GM18520 (cell line): ENCODE measurements around the gene CYP24A1.

ENCODE experiments used
- ATAC-seq: cut with Tn5 transposase; IDR thresholded peaks from one replicate; pipeline ENCODE4 v1.9.1; 2021; ENCODE audit not compliant: unreplicated experiment

CYP24A1 gene

DNA sequence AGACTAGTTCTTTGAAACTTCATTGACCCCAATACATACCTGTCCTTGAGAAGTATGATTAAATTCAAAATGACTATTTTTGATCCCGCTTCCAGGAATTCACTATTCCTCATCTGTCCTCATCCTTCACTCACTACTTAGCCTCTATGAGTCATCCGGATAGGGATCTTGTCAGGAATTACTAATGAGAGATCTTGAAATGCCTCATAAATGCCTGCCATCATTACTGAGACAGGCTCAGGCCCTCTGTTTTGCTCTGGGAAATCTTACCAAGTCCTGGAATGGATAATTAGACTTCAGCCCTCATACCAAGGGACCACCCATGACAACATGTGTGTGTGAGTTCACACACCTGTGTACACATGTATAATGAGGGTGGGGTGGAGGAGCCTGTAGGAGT, 2.8 kb upstream of the CYP24A1 start:
- no peak for ATAC-seq

DNA sequence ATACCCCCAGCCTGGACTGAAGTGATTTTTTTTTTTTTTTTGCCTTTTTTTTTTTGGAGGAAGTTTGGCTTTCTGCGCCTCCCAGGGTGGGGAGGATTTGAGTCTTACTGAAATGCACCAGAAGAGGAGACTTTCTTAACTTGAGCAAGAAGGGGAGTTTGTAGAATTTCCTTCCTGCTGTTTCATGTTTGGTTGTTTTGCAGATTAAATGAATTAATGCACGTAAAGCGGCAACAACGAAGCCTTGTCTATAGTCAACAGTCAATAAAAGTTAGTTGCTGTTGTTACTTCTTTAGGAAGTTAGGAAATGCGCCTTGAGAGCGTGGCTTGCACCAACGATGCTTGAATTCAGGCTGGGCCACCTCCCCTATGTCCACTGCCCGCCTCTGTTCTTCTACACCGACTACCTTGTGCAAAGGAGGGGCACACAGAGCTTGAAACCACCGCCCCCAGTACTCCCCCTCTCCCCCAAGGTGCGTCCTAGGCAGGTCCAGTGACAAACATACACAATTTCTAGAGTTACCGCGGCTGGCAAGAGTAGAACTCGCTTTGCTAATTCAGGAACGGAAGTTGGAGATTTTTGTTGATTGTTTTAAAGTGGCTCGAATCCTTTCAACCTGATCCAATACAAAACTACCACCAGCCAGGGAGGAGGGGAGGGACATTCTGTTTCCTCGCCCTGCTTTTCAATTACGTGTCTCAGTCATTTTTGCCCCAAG, 830 bp upstream of the CYP24A1 start:
- no peak for ATAC-seq

DNA sequence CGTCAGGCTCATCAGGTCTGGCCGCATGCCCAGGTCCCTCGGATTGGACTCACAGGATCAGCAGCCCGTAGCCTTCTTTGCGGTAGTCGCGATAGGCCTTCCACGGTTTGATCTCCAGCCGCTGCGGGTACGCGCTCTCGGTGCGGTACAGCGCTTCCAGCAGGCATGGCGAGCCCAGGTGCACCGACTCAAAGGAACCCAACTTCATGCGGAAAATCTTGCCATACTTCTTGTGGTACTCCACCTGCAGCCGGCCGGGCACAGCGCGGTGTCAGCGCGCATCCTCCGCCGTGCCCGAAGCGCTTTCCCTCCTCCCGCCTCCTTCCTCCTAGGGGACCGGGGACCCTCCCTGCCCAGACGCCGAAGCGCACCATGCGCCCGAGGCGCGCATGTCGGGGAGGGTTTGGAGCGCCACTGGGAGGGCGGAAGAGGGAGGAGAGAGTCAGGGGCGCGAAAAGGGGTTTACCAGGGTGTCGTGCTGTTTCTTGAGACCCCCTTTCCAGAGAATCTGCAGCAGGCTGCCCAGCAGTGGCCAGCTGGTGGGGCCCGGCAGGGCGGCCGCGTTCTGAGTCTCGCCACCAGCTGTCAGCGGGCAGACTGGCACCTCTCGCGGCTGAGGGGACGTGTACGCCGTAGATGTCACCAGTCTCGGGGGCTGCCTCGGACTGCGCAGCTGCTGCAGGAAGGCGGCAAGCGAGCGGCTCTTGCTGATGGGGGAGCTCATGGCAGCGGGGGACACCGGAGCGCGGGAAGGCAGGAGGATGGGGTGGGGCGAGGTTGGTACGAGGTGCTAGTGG, 732 bp downstream of the CYP24A1 start:
- ATAC-seq, result no peak

DNA sequence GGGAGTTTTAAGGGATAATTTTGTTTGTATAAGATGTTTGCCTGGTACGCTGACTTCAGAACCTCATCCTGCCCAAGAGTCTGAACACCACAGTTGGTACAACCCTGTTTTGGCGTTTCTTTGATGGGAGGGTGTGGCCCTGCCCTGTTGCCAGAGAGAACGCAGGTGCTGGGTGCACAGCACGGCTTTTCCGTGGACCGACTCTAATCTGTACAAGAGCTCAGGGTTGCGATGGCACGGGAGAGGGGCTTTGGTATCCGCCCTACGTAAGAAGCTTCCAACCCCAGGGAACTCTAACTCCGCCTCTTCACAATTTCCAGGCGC, 1.3 kb downstream of the CYP24A1 start:
- ATAC-seq, result no peak

DNA sequence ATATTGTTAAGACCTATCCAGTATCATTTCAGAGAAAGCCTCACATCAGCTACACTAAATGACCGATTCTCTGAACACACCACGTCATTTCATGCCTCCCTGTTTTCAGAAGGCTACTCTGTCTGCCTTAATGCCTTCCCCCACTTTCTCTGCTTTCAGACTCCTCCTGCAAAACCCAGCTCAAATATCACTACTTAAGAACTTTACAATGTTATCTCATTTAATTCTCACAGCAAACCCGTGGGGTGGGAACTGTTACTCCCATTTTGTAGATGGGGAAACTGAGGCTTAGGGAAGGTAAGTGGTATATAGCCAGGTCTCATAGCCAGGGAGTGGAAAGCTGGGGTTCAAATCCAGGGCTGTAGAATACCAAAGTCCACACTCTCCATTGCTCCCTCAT, 2.8 kb downstream of the CYP24A1 start:
- ATAC-seq, result no peak

DNA sequence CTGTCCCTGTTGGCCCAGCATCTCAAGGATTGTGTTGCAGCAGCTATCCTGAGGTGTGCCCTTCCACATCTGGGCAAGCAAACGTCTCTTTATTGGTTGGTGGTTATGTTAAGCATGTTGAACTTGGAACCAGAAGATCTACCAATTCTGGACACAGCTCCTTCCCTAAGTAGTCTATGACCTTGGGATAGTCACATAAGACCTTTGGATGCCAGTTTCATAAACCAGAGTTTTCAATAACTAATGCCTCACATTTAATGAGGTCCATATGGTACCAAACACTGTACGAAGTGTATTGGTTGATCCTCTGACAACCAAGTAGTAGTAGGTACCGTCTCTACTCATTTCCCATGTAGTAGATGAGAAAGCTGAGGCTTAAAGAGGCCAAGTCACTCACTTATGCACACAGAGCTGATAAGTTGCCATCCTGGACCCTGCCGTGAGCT, 3.7 kb downstream of the CYP24A1 start:
- no peak for ATAC-seq

DNA sequence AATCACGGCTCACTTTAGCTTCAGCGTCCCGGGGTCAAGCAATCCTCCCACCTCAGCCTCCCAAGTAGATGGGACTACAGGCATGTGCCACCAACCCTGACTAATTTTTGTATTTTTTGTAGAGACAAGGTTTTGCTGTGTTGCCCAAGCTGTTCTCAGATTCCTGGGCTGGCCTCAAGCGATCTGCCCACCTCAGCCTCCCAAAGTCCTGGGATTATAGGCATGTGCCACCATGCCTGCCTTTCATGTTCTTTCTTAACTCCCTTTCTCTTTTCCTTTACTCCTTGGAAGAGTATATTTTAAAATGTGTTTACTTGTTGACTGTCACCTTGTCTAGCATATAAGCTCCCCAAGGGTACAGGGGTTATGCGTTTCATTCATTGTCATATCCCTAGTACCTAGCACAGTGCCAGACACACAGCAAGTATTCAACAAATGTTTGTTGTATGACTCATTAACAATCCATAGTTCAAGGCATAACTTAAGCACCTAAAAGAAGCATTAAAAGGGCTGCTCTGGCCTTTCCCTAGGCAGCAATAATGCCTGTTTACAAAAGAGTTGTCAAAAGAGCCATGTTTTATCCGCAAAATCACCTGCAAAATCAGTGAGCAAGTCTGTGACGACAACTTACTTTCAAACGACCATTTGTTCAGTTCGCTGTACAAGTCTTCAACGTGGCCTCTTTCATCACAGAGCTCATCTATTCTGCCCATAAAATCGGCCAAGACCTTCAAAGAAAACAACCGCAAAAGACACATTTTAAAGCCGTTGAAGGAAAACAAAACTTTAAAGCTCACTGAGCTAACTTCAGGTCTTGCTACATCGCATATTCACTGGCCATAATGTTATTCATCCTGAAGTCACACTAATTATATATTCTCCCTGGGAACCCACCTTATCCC, 4.6 kb downstream of the CYP24A1 start:
- no peak for ATAC-seq

DNA sequence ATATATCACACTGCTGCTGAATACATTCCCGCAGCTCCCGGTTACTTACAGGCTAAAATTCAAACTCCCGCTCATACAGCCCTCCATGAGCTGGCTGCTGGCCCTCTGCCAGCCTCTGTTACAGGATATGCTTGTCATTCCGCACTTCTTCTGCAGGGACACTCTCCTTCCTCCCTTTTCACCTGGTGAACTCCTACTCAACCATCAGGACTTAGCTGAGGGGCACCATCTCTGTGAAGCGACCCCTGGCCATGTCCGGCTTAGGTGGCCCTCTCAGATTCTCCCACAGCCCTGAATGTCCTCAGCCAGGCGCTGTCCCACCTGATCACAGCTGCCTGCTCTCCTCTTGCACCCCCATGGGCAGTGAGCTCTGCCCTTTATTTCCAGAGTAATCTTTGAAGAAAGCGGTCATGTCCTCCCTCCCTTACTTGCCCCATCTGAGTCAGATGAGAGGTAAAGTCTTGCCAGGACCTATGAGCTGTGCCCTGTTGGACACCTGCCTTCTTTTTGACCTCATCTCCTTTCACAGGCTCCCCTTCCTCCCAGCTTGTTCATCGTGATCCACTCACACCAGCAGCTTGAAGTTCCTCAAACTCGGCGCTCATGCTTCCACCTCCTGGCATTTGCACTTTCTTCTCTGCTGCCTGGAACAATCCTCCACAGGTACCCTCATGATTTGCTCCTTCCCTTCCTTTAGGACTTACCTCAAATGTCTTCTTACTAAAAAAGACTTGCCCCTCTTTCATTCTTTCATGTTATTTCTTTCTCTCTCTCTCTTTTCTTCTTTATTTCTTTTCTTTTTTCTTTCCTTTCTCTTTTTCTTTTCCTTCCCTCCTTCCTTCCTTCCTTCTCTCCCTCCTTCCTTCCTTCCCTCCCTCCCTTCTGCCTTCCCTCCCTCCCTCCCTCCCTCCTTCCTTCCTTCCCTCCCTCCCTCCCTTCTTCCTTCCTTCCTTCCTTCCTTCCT, 5.6 kb downstream of the CYP24A1 start:
- ATAC-seq, result no peak

DNA sequence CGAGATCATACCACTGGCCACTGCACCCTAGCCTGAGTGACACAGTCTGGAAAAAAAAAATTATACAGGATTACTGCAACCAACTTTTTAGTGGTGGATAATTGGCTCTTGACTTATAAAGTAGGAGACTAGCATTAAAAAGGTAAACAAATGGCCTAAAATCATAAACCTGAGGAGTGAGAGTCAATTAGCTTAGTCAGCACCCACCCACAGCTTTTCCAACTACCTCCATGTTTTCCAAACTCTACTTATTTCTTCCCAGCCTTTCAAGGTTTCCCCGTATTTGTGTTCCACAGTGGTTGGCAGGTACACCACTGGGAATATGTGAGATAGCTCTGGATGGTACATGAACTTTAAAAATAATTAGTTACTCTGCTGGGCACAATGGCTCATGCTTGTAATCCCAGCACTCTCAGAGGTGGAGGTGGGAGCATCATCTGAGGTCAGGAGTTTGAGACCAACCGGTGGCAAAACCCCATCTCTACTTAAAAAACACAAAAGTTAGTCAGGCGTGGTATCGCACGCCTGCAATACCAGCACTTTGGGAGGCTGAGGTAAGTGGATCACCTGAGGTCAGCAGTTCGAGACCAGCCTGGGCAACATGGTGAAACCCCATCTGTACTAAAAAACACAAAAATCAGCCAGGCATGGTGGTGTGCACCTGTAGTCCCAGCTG, 6.7 kb downstream of the CYP24A1 start:
- no peak for ATAC-seq

DNA sequence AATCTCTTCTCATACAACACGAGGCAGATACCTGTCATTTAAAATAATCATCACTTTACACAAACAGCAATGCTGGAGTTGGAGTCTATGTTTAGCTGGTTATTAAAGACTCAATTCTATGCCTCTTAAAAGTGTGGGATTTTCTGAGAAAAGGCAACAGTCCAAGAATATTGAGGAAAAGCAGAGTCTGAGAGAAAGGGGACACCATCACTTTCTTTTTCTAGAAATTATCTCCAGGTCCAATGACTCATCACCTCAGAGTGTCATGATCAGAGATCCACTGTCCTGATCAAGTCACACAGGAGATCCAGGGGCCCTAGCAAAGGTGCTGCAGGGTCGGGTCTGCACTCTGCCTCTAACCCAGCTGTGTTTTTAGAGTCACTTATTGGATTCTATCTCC, 8.0 kb downstream of the CYP24A1 start:
- ATAC-seq, result no peak

DNA sequence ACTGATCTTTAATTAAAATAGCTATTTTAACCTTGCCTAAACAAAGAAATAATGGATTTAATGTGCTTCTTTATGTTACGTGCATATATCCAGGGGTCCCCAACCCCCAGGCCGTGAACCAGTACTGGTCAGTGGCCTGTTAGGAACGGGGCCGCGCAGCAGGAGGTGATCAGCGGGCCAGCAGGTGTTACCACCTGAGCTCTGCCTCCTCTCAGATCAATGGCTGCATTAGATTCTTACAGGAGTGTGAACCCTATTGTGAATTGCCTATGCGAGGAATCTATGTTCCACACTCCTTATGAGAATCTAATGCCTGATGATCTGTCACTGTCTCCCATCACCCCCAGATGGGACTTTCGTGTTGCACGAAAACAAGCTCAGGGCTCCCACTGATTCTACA, 8.8 kb downstream of the CYP24A1 start:
- ATAC-seq, result no peak

DNA sequence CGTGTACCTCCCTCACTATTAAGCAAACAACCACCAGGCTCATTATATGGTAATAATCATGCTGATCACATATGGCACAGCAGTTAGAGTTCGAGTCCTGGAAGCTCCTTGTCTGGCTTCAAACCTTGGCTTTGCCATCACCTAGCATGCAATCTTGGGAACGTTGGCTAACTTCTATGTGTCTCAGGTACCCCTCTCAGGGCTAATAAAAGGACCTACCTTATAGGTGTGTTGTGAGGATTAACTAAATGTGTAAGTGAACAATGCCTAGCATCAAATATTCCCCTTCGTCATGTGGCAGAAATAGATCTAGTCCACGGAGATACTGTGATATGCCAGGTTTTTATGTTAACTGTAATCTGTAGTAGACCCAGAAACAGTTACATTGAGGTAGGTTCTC, 10.4 kb downstream of the CYP24A1 start:
- no peak for ATAC-seq

DNA sequence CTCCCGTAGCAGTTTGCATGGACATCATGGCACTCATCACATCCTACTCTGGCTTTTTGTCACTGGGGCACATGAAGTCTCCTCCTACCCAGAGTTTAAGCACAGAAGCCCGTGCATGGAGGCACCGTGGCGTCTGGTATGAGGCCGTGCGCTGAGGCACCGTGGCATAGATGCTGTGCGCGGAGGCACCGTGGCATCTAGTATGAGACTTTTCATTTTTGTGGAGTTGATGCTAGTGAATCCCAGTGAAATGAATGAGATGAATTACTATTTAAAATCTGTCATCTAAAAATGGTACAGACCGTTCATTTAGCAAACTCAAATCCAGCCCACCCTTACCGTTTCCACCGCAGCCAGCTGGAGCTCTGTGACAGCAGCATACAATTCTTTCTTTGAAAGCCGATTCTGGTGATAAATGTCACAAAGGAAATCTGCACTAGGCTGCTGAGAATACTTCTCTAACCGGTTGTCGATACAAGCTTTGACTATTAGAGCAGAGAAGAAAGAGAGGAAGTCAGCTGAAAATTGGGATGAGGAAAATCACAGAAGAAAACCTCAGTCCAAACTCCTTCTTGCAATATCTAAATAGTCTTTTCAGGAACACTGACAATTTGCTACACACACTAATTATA, 11.3 kb downstream of the CYP24A1 start:
- ATAC-seq, result no peak

DNA sequence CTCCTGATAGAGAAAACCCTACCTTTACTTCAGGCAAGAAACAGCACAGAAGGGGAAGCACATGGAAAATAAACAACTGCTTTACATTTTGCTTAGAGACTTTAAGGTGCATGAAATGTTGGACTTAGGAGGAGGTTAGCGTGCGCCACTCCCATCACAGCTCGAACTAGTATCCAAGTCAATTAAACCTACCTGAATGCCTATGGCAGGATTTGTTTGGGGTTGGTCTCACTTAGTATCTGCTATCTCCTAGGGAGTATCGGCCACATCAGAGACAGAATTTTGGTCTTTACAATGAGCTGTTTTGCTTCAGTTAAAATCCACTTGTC, 12.0 kb downstream of the CYP24A1 start:
- ATAC-seq, result no peak

DNA sequence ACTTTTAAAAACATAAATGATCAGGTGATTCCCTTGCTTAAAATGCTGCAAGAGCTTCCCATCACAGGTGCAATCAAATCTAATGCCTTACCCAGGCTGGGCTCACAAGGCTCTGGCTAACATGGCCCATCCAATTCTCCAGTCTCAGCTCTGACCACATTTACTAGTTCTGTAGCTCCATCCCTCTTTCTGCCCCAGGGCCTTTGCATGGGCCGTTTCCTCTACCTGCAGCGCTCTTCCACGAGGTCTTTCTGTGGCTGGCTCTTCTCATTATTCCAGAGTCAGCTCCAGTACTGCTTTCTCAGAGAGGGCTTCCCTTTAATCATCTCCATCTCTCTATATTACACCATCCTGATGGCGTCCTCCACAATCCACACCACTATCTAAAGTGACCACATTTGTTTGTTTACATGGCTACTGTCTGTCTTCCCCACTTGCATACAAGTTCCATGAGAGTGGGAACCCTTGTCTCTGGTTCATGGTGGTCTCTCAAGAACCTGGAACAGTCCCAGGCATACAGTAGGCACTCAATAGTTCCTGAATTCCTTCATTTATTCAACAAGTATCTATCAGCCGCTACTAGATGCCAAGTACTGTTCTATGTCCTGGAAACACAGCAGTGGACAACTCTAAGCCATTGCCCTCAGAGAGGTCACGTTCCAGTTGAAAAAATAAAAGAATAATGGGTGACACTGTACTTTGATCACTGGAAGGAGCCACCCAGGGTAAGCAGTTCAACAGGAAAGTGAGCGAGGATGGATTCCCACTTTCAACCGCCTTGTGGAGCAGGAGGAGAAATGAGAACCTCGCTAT, 12.6 kb downstream of the CYP24A1 start:
- no peak for ATAC-seq

DNA sequence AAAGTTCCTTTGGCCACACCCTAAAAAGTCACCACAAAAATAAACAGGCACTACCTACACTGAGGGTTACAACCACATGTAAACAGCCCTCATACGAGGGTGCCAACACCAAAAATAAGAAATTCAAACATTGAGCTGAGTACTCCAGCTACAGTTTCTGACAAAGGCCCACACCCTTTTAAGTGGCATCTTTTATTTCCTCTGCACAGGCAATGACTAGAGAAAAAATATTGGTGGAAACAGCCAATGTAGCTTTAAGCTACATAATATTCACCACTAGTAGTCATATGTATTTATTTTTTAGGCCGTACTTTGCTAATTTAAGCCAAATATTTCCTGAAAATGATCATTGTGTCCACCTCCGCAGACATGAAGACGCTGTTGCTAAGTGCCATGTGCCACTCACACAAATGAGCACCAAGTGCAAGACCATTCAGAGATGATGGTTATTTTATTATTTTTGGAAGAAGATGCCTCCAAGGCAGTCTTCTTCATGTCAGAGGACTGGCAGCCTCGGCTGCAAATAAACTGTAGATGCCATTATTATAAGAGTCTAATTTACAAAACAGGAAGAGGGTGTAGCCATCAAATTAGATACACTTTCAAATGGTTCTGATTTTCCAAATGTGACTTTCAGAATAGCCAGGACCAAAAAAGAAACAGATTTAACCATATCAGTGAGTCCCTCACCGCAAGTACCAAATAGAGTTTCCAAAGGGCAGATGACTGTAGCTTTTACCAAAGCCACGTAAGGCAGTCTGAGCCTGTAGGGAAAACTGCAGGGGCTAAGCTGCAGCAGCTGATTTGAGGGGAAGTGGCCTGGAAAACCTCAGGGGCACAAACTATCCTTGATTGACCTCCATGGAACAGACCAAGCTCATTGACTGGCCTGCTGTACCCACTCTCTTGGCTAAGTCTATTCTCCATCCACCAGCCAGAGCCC, 13.4 kb downstream of the CYP24A1 start:
- no peak for ATAC-seq

DNA sequence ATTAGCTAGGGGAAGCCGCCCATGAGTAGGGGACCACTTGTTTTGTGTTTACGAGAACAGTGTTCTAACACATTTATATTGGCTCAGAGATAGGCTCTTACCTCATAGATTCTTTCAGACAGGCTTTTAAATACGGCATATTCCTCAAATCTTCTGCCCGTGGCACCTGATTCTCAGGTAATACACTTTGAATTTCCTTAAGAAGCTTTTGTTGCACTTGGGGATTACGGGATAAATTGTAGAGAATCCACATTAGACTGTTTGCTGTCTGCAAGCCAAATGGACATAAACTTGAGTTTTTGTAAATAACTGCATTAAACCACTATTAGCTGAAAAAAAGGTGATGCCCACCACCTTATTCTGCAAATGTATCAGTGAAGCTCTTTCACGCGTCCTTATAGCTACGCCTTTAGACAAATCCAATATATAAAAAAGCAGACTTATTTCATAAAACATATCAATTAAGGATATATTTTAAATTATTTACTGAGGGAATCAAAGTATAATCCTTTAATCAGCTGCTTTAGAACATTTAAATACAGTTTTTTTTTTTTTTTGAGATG, 14.8 kb downstream of the CYP24A1 start:
- ATAC-seq, result no peak
